NCI-H526 (cell line): ENCODE results near the gene PCGF3.
"Not testable (repeated sequence)": the region's sequence is repeated elsewhere in the genome, so short reads cannot be mapped to it uniquely, and the experiment has no call there.

Source experiments
- DNase-seq, 2 experiments: peaks; one replicate each; lab custom pipeline; 2025; lab: John Stamatoyannopoulos, UW

The PCGF3 gene

DNA sequence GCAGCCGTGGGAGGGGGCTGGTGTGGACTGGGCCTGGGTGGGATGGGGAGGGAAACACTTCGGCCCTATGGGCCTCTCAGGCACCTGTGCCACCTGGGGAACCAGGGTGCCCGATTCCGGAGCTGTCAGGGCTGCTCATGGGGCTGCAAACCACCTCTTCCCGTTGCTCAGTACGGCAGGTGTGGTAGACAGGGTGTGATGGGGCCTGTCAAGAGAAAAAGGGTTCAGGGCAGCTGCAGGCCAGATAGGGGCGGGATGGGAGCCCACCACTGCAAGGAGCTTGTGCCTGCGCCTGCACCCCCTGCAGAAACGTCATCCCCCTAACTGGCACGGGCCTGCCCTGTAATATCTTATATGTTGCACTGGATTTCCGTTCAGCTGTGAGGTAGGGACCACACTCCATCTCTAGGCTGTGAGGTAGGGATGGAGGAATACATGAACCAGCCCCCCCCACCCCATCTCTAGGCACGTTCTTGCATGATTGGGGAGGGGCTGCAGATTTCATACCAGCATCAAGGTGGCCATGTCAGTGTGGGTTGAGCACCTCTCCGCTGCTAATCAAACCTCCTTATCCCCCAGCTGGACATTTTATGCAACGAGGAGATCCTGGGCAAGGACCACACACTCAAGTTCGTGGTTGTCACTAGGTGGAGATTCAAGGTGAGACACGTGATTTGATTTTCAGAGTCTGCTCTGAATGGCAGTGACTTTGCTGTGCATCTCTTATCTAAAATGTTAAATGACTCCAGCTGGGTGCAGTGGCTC, 59.0 kb downstream of the PCGF3 start:
- DNase-seq = no peak

DNA sequence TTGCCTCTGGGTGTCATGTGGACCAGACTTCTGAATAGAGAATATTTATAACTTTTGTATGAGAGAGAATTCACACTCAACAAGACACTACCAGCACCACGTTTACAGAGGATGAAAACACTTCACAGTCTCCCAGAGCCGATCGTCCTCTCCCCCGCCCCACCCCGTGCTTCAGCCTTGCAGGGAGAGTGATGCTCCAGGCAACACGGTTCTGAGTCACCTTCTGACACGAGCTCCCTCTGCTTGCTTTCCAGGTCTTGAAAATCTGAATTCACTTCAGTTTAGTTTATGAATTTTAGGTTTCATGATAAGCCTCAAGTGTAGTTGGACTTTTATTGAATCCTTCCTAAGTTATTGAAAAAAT, 60.5 kb downstream of the PCGF3 start:
- no peak for DNase-seq

DNA sequence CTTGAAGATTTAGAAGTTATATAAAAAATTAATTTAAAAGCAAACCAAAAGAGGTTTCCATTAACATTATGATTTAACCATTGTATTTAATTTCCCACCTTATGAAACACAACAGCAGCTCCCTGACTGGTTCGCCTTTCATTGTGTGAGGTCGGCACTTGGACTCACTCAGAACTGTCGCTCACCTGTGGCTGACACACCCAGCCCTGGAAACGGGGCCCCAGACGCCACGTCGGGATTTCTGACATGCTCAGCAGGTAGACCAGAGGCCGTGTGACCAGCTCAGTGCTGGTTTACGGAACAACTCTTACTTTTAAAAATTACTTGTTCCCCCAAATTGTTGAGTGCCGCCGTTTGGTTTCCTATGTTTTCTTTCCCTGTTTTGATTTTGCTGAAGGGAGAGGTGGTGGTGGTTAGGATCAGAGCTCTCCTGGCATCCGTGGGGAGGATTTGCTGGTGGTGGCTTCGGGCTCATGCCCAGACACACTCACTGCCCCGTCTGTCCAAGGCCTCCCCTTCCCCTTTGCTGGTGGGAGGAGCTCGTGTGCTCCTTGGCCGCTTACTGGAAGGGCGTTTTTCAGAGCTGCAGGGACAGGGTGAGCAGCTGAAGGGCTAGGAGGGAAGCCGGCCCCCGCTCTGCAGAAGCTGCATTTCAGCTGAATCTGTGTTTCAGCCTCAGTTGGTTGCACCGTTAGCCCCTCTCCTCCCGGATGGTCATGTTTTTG, 61.1 kb downstream of the PCGF3 start:
- no peak for DNase-seq

DNA sequence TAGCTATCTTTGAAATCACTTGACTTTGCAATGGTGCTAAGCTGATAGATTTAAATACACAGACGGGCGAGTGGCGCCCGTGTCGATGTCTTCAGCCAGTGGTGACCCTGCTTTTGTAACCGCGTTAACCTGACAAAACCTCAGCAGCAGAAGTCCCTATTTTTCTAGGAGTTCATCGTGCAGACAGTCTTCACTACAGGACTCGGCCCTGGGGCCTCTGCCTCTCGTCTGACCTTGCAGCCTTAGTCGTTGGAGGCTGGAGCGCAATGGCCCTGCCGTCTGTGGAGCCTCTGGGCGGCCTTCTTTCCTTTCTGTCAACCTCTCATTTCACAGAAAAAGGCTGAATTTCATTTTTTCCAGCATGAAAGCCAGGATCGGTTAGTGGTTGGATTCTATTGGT, 62.4 kb downstream of the PCGF3 start:
- no peak for DNase-seq

DNA sequence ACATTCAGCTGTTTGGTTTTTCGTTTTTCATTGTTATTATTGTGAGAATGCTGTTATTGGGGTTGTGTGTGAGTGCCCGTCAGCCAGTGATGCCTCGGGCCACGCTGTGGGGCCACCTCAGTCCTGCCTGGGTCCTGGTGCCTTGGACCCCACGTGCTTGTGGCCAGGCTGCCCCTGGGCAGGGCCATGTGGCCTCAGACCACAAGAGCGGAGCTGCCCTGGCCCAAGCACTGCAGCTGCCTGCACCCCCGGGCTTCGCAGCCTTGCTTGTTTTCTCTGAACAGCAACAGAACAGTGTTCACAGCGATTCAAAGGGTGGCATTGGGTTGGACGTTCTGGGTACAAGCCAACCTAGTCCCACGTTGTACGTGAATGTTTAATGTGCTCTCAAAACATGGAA, 63.4 kb downstream of the PCGF3 start:
- no peak for DNase-seq

DNA sequence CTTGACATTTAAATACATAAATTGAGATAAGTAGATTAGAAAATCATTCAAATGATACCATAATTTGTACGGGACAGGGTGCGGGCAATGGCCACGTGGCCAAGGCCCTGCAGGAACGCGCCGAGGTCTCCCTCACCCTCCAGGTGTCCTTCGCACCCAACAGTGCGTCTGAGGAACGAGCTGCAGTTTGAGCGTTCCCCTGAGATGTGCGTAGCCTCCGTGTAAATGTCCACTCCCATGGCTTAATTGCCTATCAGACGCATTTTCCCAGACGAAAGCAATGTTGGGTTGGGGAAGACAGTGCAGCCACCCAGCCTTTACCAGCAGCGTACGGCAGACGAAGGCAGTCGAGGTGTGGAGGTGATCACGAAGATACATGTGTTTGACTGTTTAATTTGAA, 63.9 kb downstream of the PCGF3 start:
- no peak for DNase-seq

DNA sequence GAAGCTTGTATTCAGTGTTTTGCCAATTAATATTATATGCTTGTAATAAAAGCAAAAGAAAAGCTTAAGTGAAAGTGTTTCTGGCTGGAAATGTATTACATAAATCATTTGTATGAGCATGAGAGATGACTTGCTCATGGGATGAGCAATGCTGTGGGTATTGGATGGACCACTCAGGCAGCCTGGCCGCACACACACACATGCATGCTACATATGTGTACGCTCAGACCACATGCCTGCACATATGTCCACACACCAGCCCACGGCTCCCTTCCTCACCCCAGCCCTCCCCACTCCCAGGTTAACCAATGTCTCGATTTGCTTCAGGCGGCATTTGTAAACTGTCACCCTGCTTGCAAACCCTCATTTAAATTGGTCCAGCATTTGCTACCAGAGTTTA, 64.4 kb downstream of the PCGF3 start:
- DNase-seq = no peak

DNA sequence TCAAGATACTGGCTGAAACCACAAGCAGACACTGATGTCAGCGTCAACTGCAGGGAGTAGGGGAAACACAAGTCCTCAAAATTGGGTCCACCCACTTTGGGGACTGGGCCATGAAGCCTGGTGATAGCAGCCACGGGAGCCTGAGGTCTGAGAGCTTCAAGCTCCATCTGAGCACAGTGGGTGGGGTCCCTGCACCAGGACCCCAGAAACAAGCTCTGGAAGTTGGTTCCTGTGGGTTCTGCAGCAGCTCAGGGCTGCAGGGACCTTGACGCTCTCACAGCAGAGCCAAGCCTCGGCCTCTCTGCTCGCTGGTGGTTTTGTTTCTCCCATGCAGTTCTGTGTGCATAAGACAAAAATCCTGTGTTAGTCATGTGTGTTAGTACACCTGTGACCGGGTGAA, 65.8 kb downstream of the PCGF3 start:
- DNase-seq = no peak

DNA sequence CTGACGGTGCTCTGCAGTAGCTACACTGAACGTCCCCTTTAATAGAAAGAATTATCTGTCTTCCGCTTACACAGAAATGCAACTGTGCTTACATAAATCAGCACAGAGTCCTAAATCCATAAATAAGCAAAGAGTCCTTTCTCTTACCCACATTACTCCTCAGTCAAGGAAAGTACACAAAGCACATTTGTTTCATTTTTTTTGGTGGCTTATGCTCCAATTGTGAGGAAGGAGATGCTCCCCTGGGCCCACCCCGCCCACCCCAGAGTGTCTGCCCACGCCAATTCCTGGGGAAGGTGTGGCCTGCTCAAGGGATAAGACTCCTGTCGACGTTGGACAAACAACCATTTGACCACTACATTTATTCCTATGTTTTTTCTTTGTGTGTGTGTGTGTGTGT, 66.5 kb downstream of the PCGF3 start:
- DNase-seq = no peak

DNA sequence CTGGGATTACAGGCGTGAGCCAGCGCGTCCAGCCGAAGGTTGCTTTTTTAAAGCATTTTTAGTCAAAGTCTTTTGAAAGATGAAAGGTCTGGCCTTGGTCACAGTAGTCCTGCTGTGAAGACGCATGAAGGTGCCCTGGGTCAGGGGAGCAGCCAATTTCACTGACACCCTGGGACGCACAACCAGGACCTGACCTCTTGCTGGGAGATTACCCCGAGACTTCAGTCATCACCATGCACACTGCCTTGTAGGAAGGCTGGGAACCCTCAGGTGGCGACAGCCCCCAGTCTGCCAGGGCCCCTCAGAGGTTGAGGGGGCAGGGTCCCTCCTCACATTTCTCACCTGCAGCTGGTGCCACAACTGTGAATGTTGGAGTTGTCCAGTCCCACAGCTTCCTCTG, 67.1 kb downstream of the PCGF3 start:
- DNase-seq = no peak

DNA sequence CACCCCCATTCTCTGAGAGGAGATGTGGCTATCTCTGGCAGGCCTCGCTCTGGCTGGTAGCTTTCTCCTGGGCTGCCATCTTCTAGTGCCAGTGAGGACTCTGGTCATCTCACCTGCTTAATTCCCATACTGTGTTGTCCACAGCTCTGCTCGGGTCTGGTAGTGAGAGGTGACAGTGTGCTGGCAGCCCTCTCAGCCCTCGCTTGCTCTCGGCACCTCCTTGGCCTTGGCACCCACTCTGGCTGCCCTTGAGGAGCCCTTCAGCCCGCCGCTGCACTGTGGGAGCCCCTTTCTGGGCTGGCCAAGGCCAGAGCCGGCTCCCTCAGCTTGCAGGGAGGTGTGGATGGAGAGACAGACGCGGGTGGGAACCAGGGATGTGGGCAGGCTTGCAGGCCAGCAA, 67.6 kb downstream of the PCGF3 start:
- DNase-seq = no peak

DNA sequence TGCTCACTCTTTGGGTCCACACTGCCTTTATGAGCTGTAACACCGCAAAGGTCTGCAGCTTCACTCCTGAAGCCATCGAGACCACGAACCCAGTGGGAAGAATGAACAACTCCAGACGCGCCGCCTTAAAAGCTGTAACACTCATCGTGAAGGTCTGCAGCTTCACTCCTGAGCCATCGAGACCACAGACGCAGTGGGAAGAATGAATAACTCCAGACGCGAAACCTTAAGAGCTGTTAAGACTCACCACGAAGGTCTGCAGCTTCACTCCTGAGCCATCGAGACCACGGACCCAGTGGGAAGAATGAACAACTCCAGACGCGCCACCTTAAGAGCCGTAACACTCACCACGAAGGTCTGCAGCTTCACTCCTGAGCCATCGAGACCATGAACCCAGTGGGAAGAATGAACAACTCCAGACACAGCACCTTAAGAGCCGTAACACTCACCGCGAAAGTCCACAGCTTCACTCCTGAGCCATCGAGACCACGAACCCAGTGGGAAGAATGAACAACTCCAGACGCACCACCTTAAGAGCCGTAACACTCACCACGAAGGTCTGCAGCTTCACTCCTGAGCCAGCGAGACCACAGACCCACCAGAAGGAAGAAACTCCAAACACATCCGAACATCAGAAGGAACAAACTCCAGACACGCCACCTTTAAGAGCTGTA, 68.9 kb downstream of the PCGF3 start:
- not testable (repeated sequence) for DNase-seq

DNA sequence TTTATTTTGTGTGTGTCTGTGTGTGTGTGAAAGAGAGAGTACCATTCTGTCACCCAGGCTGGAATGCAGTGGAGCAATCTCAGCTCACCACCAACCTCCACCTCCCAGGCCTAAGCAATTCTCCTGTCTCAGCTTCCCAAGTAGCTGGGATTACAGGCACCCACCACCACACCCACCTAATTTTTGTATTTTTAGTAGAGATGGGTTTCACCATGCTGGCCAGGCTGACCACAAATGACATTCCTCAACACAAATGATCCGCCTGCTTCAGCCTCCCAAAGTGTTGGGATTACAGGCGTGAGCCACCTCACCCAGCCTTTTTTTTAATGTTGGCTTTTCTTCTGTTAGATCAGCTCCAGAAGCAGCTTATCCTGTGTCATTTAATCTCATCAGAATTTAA, 69.9 kb downstream of the PCGF3 start:
- not testable (repeated sequence) for DNase-seq

DNA sequence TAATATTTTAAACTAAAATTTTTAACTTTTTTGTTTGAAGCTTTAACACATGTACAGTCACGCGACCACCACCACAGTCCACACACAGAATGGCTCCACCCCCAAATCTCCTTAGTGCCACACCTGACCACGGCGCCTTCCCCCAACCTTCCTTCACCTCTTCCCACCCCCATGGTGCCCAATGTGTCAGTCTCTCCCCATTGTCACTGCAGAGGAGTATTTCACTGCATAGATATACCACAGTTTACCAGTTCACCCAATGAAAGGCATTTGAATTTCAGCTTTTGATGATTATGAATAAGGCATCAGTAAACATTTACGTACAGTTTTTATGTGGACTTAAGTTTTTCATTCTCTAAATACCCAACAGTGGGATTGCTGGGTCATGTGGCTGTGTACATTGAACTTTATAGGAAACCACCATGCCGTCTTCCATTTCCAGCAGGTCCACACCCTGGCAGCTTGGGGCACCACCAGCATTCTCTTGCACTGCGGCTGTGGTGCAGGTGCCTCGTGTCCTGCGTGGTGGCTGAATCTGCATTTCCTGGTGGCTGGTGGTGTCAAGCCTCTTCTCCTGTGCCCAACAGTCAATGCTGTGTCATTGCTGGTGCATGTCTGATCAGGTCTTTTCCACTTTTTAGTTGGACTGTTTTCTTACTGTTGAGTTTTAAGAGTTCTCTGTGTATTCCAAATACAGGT, 71.3 kb downstream of the PCGF3 start:
- DNase-seq = no peak

DNA sequence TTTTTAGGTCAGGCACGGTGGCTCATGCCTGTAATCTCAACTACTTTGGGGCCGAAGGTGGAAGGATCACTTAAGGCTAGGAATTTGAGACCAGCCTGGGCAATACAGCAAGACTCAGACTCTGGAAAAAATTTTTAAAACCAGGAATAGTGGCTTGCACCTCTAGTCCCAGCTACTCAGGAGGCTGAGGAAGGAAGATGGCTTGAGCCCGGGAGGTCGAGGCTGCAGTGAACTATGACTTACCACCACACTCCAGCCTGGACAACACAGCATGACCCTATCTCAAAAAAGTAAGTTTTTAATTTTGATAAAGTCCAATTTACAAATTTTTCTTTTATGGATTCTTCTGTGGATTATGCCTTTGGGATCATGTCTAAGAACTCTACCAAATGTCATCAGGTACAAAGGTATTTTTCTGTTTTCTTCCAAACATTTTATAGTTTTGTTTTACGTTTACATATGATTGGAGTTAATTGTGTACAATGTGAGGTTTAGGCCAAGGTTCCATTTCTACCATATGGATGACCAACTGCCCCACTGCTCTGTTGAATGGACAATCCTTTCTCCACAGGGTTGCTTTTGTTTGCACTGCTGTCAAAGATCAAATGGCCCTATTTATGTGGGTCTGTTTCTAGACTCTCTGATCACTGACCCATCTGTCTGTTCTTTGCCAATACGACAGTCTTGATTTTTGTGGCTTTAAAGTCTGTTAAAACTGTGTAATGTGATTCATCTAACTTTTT, 72.1 kb downstream of the PCGF3 start:
- no peak for DNase-seq

DNA sequence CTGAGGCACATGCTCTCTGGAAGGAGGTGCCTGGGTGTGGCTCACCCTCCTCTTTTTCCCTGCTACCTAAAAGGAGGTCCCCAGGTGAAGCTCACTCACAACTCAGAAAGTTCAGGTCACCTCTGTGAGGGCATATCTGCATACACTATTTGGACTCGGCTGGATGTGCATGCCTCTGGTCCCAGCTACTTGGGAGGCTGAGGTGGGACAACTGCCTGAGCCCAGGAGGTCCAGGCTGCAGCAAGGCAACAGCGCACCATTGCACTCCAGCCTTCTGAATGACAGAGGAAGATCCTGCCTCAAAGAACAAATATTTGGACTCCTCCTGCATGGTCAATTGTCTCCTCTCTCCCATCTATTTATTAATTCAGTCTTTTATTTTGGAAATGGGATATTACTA, 73.9 kb downstream of the PCGF3 start:
- no peak for DNase-seq

DNA sequence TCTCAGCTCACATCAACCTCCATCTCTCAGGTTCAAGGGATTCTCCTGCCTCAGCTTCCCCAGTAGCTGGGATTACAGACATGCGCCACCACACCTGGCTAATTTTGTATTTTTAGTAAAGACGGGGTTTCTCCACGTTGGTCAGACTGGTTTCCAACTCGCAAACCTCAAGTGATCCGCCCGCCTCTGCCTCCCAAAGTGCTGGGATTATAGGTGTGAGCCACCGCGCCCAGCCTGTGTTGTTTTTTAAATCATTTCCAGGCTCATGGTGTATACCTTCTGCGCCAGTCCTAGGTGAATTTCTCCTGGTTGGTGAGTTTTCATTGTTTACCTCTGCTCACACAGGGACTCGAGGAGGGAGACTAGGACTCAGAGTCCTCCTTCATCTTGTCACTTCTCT, 74.6 kb downstream of the PCGF3 start:
- DNase-seq = not testable (repeated sequence)

DNA sequence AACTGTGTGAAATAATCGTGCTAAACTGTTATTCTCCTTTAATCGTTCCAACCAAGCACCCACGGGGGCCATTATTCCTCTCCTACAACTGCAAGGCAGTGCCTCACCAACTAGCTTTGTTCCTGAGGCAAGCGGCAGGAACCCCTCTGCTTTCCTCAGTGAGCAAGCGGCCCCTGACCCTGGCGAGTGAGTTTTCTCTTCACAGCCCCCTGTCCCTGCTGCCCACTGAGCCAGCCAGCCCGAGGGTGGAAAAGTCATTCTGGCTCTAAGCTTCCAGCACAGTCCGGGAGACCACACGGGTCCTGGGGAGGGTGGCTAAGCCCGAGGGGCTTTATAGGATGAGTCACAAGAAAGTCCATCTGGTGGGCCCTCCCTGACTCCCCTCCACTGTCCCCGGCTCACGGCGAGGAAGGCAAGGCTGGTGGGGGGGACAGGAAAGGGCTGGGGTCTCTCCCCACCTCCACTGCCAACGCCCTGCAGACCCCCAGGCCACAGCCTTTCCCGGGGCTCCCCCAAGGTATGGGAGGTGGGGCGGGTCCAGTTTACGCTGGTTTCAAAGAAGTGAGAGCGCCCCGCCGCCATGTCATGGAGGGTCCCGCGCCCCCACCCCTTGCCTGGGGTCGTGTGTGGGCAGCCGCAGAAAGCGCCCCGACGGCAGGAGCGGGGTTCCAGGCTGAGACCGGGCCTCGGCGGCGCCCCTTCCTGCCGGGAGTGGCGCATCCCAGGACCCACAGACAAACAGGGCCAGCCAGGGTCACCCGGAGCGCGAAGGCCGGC, 75.3 kb downstream of the PCGF3 start:
- DNase-seq = no peak

DNA sequence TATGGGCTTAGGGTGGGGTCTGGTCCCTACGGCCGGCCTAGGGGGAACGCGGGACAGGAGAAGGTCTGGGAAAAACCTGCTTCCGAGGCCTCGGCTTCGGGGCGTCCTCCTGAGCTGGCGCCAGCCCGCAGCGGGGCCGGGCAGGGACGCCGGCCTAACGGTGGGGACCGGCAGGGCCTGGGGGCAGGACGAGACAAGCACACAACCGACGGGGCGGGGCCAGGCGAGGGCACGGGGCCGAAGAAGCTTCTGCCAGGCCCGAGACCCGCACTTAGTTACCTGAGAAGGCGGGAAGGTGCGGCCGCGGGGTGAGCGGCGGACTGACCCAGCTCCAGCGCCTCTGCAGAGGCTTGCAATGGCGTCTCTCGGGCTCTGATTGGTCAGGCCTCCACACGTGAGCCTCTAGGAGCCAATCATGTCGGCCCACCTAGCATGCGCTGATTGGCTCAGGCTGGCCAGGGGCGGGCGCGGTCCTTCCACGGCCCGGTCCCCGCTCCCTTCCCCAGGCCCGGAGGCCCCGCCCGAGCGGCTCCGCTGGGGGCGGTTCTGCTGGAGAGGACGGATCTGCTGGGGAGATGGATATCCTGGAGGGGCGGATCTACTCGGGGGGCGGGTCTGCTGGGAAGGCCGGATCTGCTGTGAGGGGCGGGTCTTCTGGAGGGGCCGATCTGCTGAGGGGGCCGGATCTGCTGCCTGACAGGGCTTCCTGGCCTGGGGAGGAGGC, 76.0 kb downstream of the PCGF3 start:
- DNase-seq = peak; percentile 97 to 99
